Measurements from ENCODE around the gene MMD2.

GRCh38 chr7:4999369-4999950, 40.5 kb upstream of the MMD2 start:
- no peak for TF ChIP-seq MYC (IDR thresholded peaks at IDR 0.05; ENCODE audit: low read depth, low read length)
- TF ChIP-seq, protein P1, sequence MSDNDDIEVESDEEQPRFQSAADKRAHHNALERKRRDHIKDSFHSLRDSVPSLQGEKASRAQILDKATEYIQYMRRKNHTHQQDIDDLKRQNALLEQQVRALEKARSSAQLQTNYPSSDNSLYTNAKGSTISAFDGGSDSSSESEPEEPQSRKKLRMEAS (IDR thresholded peaks at IDR 0.05; ENCODE audit: insufficient read depth, insufficient read length), result no peak
- TF ChIP-seq JUN (IDR thresholded peaks at IDR 0.05; ENCODE audit: borderline replicate concordance, insufficient read depth, insufficient read length, low read depth), result no peak
- TF ChIP-seq, protein P2, sequence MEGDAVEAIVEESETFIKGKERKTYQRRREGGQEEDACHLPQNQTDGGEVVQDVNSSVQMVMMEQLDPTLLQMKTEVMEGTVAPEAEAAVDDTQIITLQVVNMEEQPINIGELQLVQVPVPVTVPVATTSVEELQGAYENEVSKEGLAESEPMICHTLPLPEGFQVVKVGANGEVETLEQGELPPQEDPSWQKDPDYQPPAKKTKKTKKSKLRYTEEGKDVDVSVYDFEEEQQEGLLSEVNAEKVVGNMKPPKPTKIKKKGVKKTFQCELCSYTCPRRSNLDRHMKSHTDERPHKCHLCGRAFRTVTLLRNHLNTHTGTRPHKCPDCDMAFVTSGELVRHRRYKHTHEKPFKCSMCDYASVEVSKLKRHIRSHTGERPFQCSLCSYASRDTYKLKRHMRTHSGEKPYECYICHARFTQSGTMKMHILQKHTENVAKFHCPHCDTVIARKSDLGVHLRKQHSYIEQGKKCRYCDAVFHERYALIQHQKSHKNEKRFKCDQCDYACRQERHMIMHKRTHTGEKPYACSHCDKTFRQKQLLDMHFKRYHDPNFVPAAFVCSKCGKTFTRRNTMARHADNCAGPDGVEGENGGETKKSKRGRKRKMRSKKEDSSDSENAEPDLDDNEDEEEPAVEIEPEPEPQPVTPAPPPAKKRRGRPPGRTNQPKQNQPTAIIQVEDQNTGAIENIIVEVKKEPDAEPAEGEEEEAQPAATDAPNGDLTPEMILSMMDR (IDR thresholded peaks at IDR 0.05; ENCODE audit: extremely low read depth in 1 of 2, insufficient read depth in 1 of 2, low read depth in 1 of 2, low read length in 2 of 2), result no peak
- TF ChIP-seq POLR2AphosphoS5 (IDR thresholded peaks at IDR 0.05; ENCODE audit: insufficient read depth, low read depth, low read length), result no peak
